ENCODE measurements around the gene FBLL1.

GRCh38 chr5:168531191-168531590, 2.1 kb downstream of the FBLL1 start:
- TF ChIP-seq CTCF (IDR thresholded peaks at IDR 0.05 in 2 of 3, conservative IDR thresholded peaks at IDR 0.05 in 1 of 3; ENCODE audit: control insufficient read depth in 2 of 3, extremely low read depth in 1 of 3, insufficient read depth in 1 of 3, low read depth in 3 of 3, low read length in 3 of 3) (no peak), ZNF274 (IDR thresholded peaks at IDR 0.05; ENCODE audit: insufficient read depth, insufficient read length) (no peak), POLR2A (IDR thresholded peaks at IDR 0.05; ENCODE audit: low read depth, low read length) (no peak), SIN3A (IDR thresholded peaks at IDR 0.05; ENCODE audit: low read depth, low read length) (no peak), YBX1 (IDR thresholded peaks at IDR 0.05) (no peak), MLLT1 (IDR thresholded peaks at IDR 0.05) (no peak), TBL1XR1 (IDR thresholded peaks at IDR 0.05; ENCODE audit: low read depth, low read length) (no peak), EP300 (IDR thresholded peaks at IDR 0.05; ENCODE audit: borderline replicate concordance in 1 of 2, control insufficient read depth in 1 of 2, low read depth in 2 of 2, low read length in 2 of 2) (no peak), POLR2AphosphoS5 (IDR thresholded peaks at IDR 0.05; ENCODE audit: low read length) (no peak)
